HEK293 (cell line): ENCODE measurements around the gene SIGLEC10.

Experiments used
- CTCF ChIP-seq: fragments of 450-650 bp; formaldehyde crosslinking; IDR thresholded peaks from 2 replicates; pipeline ENCODE4 v1.5.1; 2016; ENCODE audit warnings: missing biosample characterization, missing genetic modification characterization
- EGR2 ChIP-seq: fragments of 450-650 bp; formaldehyde crosslinking; IDR thresholded peaks from 2 replicates; pipeline ENCODE4 v1.5.1; 2016; ENCODE audit warnings: low read depth, missing biosample characterization, missing genetic modification characterization
- SP2 ChIP-seq: fragments of 450-650 bp; formaldehyde crosslinking; IDR thresholded peaks from 2 replicates; pipeline ENCODE4 v1.5.1; 2016; ENCODE audit warnings: missing biosample characterization, missing genetic modification characterization
- ZEB2 ChIP-seq: fragments of 450-650 bp; formaldehyde crosslinking; IDR thresholded peaks from 2 replicates; pipeline ENCODE4 v1.5.1; 2016; ENCODE audit warnings: missing biosample characterization, missing genetic modification characterization
- ZNF211 ChIP-seq: fragments of 450-650 bp; formaldehyde crosslinking; IDR thresholded peaks from 2 replicates; pipeline ENCODE4 v1.5.1; 2016; ENCODE audit warnings: low read depth, missing biosample characterization, missing genetic modification characterization
- ZNF23 ChIP-seq: fragments of 450-650 bp; formaldehyde crosslinking; IDR thresholded peaks from 2 replicates; pipeline ENCODE4 v1.5.1; 2016; ENCODE audit warnings: missing biosample characterization, missing genetic modification characterization, borderline replicate concordance
- ZNF302 ChIP-seq: fragments of 450-650 bp; formaldehyde crosslinking; IDR thresholded peaks from 2 replicates; pipeline ENCODE4 v1.5.1; 2016; ENCODE audit warnings: missing biosample characterization, missing genetic modification characterization, low read depth
- ZNF404 ChIP-seq: fragments of 450-650 bp; formaldehyde crosslinking; IDR thresholded peaks from 2 replicates; pipeline ENCODE4 v1.5.1; 2017; ENCODE audit warnings: missing biosample characterization, missing genetic modification characterization
- ZNF560 ChIP-seq: fragments of 450-650 bp; formaldehyde crosslinking; IDR thresholded peaks from 2 replicates; pipeline ENCODE4 v1.5.1; 2017; ENCODE audit warnings: missing biosample characterization, missing genetic modification characterization, borderline replicate concordance
- ZNF660 ChIP-seq: fragments of 450-650 bp; IDR thresholded peaks from 2 replicates; pipeline ENCODE4 v1.5.1; 2018; ENCODE audit warnings: missing biosample characterization, mild to moderate bottlenecking, missing genetic modification characterization

- TF ChIP-seq ZNF560 (tag by site-specific recombination) (no peak), CTCF (tag by site-specific recombination) (peak; percentile 6; the same call in 1 of the 2 replicates), SP2 (no peak), ZNF302 (tag by site-specific recombination) (no peak), ZNF23 (tag by site-specific recombination) (no peak), ZNF660 (no peak), ZNF404 (tag by site-specific recombination) (no peak), ZEB2 (tag by site-specific recombination) (no peak), ZNF211 (tag by site-specific recombination) (no peak), EGR2 (no peak)
Measured at GRCh38 chr19:51365211-51365964, 52.1 kb downstream of the SIGLEC10 start.
